Measurements from ENCODE around the gene TMEFF2.

TMEFF2 gene

DNA sequence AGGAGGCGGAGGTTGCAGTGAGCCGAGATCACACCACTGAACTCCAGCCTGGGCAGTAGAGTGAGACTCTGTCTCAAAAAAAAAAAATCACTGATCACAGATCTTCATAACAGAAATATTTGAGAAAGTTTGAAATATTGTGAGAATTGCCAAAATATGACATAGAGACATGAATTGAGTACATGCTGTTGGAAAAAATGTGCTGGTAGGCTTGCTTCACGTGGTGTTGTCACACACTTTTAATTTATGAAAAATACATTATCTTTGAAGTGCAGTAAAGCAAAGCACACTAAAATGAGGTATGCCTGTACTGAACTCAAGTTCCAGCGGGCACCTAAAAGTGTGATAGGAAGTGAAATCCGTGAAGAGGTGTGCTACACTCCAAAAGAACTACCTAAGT lies 152.6 kb downstream of the TMEFF2 start:
- TF ChIP-seq GATA2 (IDR thresholded peaks at IDR 0.05; ENCODE audit: low read depth, low read length) (no peak), GATA3 (IDR thresholded peaks at IDR 0.05; ENCODE audit: low read depth, low read length) (no peak)

DNA sequence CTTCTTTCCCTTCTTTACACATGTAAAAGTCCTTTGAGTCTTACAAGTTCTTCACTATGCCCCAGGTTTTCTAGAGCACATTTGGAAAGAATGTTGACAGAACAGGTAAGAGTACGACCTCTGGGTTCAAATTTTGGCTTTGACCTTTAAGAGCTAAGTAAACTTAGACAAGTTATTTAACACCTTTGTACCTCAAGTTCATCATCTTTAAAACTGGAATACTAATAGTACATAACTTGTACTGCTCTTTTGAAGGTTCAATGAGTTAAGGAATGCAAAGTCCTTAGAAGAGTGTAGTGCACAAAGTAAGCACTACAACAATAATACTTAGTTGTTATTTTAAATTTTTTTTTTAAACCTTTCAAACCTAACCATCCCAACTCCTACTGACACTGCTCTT lies 156.6 kb downstream of the TMEFF2 start:
- TF ChIP-seq GATA2 (IDR thresholded peaks at IDR 0.05; ENCODE audit: low read depth, low read length): no peak
- TF ChIP-seq GATA3 (IDR thresholded peaks at IDR 0.05; ENCODE audit: low read depth, low read length): no peak

GRCh38 chr2:192035731-192036442 lies 158.8 kb downstream of the TMEFF2 start:
- no peak for TF ChIP-seq GATA2 (IDR thresholded peaks at IDR 0.05; ENCODE audit: low read depth, low read length)
- TF ChIP-seq GATA3 (IDR thresholded peaks at IDR 0.05; ENCODE audit: low read depth, low read length): no peak

GRCh38 chr2:192030856-192031255 lies 163.9 kb downstream of the TMEFF2 start:
- no peak for TF ChIP-seq GATA2 (IDR thresholded peaks at IDR 0.05; ENCODE audit: low read depth, low read length)
- no peak for TF ChIP-seq GATA3 (IDR thresholded peaks at IDR 0.05; ENCODE audit: low read depth, low read length)

- no peak for TF ChIP-seq GATA3 (IDR thresholded peaks at IDR 0.05; ENCODE audit: low read depth, low read length)
- TF ChIP-seq GATA2 (IDR thresholded peaks at IDR 0.05; ENCODE audit: low read depth, low read length): no peak
Observed at GRCh38 chr2:192030289-192030688, 164.4 kb downstream of the TMEFF2 start.

- TF ChIP-seq GATA2 (IDR thresholded peaks at IDR 0.05; ENCODE audit: low read depth, low read length): no peak
- no peak for TF ChIP-seq GATA3 (IDR thresholded peaks at IDR 0.05; ENCODE audit: low read depth, low read length)
Observed at GRCh38 chr2:192029089-192029488, 165.6 kb downstream of the TMEFF2 start.

GRCh38 chr2:192026825-192027120 lies 168.0 kb downstream of the TMEFF2 start:
- TF ChIP-seq GATA2 (IDR thresholded peaks at IDR 0.05; ENCODE audit: low read depth, low read length) (no peak), GATA3 (IDR thresholded peaks at IDR 0.05; ENCODE audit: low read depth, low read length) (no peak)

DNA sequence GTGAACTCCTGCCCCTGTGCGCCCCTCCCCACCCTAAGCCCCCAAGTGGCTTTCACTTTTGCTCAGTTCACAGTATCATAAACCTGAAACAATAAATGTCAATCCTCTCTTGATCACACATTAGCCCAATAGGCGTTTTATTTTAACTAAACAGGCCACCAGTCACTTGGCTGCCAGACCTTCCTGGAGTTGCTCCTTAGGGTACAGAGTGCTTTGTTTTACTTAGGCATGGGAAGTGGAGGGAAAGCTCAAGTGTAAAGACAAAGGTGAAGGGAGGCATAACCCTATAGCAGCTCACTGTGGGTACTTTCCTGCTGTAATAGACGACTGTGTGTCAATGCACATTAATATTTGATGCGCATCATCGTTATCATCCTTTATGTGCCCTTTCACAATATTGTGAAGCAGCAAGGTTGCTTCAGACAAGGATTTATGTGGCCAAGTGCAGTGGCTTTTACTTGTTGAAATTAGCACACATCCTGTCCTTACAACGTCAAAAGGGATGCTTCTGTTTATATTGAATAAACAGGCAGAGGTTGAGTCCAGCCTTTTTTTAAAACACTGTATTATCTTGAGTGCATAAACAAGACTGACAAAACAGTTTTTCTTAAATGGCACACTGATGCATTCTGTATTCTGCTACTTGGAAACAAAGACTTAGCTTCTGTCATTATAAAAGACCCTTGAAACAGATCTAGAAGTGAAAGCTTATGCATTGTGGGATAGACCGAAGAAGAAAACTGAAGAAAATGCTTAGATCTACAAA lies 168.5 kb downstream of the TMEFF2 start:
- TF ChIP-seq GATA3 (IDR thresholded peaks at IDR 0.05; ENCODE audit: low read depth, low read length): no peak

DNA sequence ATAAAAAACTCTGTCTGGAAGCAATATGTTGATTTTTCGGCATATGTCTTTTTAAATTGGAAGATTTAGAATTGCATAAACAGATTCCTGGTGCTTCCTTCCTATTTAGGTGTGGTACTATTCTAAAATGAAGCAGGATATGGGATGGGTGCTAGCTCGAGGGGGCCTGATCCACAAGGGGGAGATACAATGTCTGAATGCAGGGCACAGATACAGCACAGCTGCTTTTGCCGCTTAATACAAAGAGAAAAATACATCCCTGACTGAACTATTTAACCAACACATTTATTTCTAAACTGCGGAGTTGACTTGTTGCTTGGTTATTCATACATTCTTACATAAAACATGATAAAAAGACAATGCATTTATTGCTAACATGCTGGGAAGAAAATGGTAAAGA lies 169.1 kb downstream of the TMEFF2 start:
- no peak for TF ChIP-seq GATA3 (IDR thresholded peaks at IDR 0.05; ENCODE audit: low read depth, low read length)
- TF ChIP-seq GATA2 (IDR thresholded peaks at IDR 0.05; ENCODE audit: low read depth, low read length): no peak

DNA sequence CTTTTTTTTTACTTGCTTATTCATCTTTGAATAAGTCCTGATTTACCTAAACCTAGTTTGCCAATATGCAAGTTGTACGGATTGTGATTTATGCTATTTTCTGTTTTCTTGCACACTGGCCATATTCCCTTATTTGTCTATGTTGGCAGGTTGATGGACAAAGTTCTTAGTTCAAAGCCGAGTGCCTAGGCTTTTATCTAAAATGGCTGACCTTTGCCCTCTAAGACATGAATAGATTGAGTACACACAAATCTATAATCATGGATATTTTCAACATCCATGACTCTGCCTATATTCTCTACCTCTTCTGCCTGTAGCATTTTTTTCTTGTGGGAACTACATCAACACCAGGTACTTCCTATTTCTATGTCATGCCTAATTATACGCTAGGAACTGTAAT lies 171.7 kb downstream of the TMEFF2 start:
- TF ChIP-seq GATA3 (IDR thresholded peaks at IDR 0.05; ENCODE audit: low read depth, low read length) (no peak), GATA2 (IDR thresholded peaks at IDR 0.05; ENCODE audit: low read depth, low read length) (no peak)

- TF ChIP-seq GATA2 (IDR thresholded peaks at IDR 0.05; ENCODE audit: low read depth, low read length) (no peak), GATA3 (IDR thresholded peaks at IDR 0.05; ENCODE audit: low read depth, low read length) (no peak)
Observed at GRCh38 chr2:192017844-192018243, 176.9 kb downstream of the TMEFF2 start.

- no peak for TF ChIP-seq GATA3 (IDR thresholded peaks at IDR 0.05; ENCODE audit: low read depth, low read length)
- no peak for TF ChIP-seq GATA2 (IDR thresholded peaks at IDR 0.05; ENCODE audit: low read depth, low read length)
Observed at GRCh38 chr2:192016265-192016664, 178.5 kb downstream of the TMEFF2 start.

DNA sequence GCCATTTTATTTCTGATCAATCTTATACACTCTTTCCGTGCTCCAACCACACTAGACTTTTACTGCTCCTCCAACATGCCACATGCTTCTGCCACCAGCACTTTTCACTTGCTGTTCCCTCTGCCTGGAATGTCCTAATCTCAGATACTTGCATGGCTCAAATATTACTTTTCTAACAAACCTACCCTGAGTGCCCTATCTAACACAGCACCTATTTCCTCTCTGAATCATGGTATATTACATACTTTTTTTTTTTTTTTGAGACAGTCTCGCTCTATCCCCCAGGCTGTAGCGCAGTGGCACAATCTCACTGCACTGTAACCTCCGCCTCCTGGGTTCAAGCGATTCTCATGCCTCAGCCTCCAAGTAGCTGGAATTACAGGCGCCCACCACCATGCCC lies 181.5 kb downstream of the TMEFF2 start:
- TF ChIP-seq GATA2 (IDR thresholded peaks at IDR 0.05; ENCODE audit: low read depth, low read length) (no peak), GATA3 (IDR thresholded peaks at IDR 0.05; ENCODE audit: low read depth, low read length) (no peak)

DNA sequence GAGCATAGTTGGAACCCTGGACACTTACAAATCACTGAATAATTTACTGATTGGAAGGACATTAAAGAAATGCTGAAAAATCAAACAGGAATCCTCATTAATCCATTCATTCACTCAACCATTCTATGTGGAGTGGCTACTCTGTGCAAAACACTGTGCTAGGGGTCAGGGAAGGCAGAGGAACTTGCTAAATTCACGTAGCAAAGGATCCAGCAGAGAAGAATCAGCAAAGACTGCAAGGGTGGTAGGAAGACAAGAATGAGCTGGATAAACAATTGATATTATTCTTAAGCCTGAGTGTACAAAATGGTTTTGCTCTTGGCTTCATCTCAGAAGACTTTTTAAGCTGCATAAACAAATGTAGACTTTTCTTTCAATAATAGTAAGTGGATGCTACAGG lies 183.5 kb downstream of the TMEFF2 start:
- TF ChIP-seq GATA3 (IDR thresholded peaks at IDR 0.05; ENCODE audit: low read depth, low read length): no peak
- no peak for TF ChIP-seq GATA2 (IDR thresholded peaks at IDR 0.05; ENCODE audit: low read depth, low read length)

DNA sequence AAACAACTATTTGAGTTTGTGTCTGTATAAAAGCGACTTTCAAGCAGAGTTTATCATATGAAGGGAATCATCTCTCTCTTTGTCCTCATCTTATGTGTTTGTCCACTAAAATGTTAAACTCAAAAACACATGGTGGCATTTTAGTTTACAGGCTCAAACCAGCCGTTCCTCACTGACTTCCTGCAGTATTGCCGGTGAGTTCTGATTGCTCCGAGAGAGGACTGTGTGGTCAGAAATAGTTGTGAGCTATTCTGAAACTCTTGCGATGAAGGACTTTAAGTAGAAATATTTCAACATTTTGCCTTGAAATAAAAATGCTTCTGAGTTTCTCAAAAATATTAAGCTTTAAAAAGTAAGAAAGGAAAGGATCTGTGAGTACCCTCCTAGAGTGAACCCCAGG lies 184.7 kb downstream of the TMEFF2 start:
- TF ChIP-seq GATA2 (IDR thresholded peaks at IDR 0.05; ENCODE audit: low read depth, low read length) (no peak), GATA3 (IDR thresholded peaks at IDR 0.05; ENCODE audit: low read depth, low read length) (no peak)

Measured in SH-SY5Y (cell line).